Thoracic aorta (tissue), 2 donors: ENCODE results near the gene PCED1A. TPM values are rescaled to one million over a fixed set of nuclear protein-coding genes. Genes with fewer than 3 reads are reported as not detected.

ENCODE experiments used
- ATAC-seq: fragments of 150-250 bp; one replicate; pipeline ENCODE4 v1.8.0; 2017; ENCODE audit warnings: low read depth; ENCODE audit not compliant: insufficient number of reproducible peaks, low FRiP score
- DNase-seq: peaks from one replicate; pipeline ENCODE4 v3.0.0-alpha.2; 2020; ENCODE audit warnings: low spot score
- H3K27ac ChIP-seq, 2 donors: fragments of 200-600 bp; sonication (generic); 1 replicate in 1 of 2; 2 replicates in 1 of 2; pipeline ENCODE4 v1.5.1; 2016; ENCODE audit warnings: mild to moderate bottlenecking in 2 of 2, moderate library complexity in 2 of 2
- H3K27me3 ChIP-seq: fragments of 200-600 bp; sonication (generic); replicated peaks from 2 replicates; pipeline ENCODE4 v1.6.0; 2016; ENCODE audit warnings: mild to moderate bottlenecking; ENCODE audit not compliant: insufficient read depth
- H3K36me3 ChIP-seq: fragments of 200-600 bp; sonication (generic); one replicate; pipeline ENCODE4 v1.5.1; 2016
- H3K4me1 ChIP-seq, 2 donors: fragments of 200-600 bp; sonication (generic); 1 replicate in 1 of 2; 2 replicates in 1 of 2; pipeline versions ENCODE4 v1.5.1 to v1.6.0; 2016; ENCODE audit warnings: low read depth in 2 of 2, mild to moderate bottlenecking in 1 of 2; ENCODE audit not compliant: control insufficient read depth in 1 of 2
- H3K4me3 ChIP-seq: fragments of 200-600 bp; sonication (generic); 2 replicates; pipeline ENCODE4 v1.5.1; 2016; ENCODE audit warnings: mild to moderate bottlenecking
- H3K9me3 ChIP-seq: fragments of 200-600 bp; sonication (generic); 2 replicates; pipeline ENCODE4 v1.5.1; 2016
- total RNA-seq, 2 donors: library from RNA; depleted of rRNA; stranded (reverse); fragments of >200 nt; gene quantifications; one replicate each; pipeline versions ENCODE4 v1.1.0 to v1.2.3, GENCODE V29; 2016
- TF ChIP-seq, protein P1 (sequence below): fragments of 200-600 bp; sonication (generic); IDR thresholded peaks from one replicate; pipeline ENCODE4 v1.5.1; 2019; ENCODE audit warnings: antibody characterized with exemption

Gene PCED1A
- total RNA-seq, 2 donors from 2014 or later, result 40.6 to 44.3 TPM

DNA sequence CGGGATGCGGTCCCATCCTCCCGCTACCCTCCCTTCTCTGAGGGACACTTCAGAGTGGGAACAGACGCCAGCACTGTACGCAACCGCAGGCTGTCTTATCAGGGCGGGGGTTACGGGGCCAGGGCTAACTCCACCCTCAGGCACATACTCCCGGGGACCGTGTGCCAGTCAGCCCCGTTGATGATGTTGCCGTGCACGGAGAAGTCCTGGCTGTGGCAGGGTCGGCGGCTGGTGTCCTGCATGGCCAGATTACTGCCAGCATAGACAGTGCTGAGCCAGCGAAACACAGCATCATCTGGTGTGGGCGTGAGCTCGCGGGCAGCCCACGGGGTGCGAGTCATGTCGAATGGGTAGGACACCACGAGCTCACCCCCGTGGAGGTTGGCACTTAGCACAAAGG lies 45.0 kb downstream of the PCED1A start:
- ATAC-seq (no peak), DNase-seq (no peak)
- TF ChIP-seq, protein P1, sequence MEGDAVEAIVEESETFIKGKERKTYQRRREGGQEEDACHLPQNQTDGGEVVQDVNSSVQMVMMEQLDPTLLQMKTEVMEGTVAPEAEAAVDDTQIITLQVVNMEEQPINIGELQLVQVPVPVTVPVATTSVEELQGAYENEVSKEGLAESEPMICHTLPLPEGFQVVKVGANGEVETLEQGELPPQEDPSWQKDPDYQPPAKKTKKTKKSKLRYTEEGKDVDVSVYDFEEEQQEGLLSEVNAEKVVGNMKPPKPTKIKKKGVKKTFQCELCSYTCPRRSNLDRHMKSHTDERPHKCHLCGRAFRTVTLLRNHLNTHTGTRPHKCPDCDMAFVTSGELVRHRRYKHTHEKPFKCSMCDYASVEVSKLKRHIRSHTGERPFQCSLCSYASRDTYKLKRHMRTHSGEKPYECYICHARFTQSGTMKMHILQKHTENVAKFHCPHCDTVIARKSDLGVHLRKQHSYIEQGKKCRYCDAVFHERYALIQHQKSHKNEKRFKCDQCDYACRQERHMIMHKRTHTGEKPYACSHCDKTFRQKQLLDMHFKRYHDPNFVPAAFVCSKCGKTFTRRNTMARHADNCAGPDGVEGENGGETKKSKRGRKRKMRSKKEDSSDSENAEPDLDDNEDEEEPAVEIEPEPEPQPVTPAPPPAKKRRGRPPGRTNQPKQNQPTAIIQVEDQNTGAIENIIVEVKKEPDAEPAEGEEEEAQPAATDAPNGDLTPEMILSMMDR, result no peak
- Histone ChIP-seq H3K4me1 (peaks cover 0 to 10% of the 10 kb centered on the region in 2 donors), H3K9me3 (no peaks in the 10 kb centered on the region), H3K27me3 (peaks cover 5% of the 10 kb centered on the region), H3K27ac (no peak overlapping the region), H3K36me3 (no peaks in the 10 kb centered on the region), H3K4me3 (no peak overlapping the region)

DNA sequence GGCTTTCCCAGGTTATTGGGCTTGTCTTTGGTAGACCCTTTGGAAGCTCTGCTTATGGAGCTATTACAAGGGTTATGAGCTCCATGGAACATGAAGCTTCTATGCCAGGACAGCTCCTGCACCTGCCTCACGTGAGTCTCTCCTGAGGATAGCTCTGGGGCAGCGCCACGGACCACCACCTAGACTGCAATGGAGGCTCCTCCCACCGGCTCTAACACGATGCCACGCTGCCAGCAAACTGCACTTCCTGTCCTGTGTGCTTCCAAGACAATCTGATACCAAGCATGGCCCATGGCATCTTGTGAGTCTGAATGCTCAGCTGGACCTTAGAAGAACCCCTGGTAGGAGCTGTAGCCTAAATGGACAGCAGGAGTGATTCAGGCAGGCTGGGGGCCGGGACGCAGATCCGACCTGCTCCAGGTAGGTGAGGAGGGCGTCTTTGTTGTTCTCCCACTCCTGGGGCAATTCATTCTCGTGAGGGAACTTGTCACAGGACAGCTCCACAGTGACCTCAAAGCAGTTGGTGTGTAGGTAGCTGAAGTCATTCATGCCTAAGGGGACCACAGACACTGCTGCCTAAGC lies 45.5 kb downstream of the PCED1A start:
- TF ChIP-seq, protein P1, result no peak
- peaks cover 0 to 5% of the 10 kb centered on the region in 2 donors for H3K4me1 ChIP-seq
- no peak overlapping the region for H3K27ac ChIP-seq
- peaks cover 5% of the 10 kb centered on the region for H3K27me3 ChIP-seq
- no peak for ATAC-seq
- no peak for DNase-seq
- H3K4me3 ChIP-seq, result no peak overlapping the region
- no peaks in the 10 kb centered on the region for H3K9me3 ChIP-seq
- H3K36me3 ChIP-seq, result no peaks in the 10 kb centered on the region

DNA sequence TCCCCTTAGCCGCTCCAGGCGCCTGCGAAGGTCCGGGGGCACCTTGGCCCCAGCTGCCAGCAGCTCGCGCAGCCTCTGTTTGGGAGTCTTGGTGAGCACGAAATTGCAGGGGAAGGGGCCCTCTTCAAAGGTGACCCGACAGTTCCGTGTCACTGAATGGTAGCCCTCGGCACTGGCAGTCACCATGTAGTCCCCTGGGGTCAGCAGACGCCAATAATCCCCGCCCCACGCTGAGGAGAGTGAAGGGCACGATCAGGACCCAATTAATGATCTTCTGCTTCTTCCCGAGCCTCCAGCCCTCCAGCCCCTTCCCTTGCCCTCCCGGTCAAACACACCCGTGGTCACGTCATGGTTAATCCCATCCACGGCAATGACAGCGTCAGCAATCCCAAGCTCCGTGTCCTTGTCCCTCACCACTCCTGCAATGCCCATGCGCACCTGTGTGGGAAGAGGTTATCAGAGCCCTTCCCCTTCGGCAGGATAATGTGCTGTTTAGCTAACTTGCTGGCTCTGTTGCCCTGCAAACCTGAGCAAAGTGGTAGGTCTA lies 46.2 kb downstream of the PCED1A start:
- H3K4me3 ChIP-seq, result no peak overlapping the region
- H3K4me1 ChIP-seq, result no peaks in the 10 kb centered on the region
- no peaks in the 10 kb centered on the region for H3K36me3 ChIP-seq
- no peak overlapping the region for H3K27ac ChIP-seq
- ATAC-seq (no peak), DNase-seq (no peak)
- TF ChIP-seq, protein P1, result no peak
- H3K27me3 ChIP-seq, result no peaks in the 10 kb centered on the region
- no peaks in the 10 kb centered on the region for H3K9me3 ChIP-seq

DNA sequence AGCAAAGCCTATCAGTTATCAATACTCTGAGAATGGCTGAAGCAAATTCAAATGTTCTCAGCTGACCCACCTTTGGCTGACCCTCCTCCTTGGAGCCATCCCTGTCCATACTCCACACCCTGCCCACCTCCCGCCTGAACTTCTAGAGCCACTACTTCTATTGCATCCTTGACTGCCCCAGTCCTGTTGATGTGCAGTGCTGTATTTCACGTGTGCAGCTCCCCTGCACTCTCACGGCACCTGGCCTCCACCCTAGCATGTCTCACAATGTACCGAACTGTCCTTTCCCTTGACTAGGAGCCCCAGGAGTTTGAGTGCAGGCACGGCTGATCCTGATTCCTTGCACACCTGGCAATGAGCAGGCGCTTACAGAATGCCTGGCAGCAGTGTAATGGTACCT lies 47.0 kb downstream of the PCED1A start:
- ATAC-seq (no peak), DNase-seq (no peak)
- H3K4me1 ChIP-seq, result no peaks in the 10 kb centered on the region
- no peaks in the 10 kb centered on the region for H3K27me3 ChIP-seq
- H3K36me3 ChIP-seq, result no peaks in the 10 kb centered on the region
- H3K27ac ChIP-seq, result no peak overlapping the region
- H3K4me3 ChIP-seq, result no peak overlapping the region
- TF ChIP-seq, protein P1, result no peak
- no peaks in the 10 kb centered on the region for H3K9me3 ChIP-seq

Other genes with a start within 250 kb of the PCED1A start
- 100 to 1,000 TPM in 1 of 2 donors, 10 to 100 TPM in 1; 46.2 to 125 TPM for gene NOP56, start 188.0 kb downstream of the PCED1A start, total RNA-seq
- gene IDH3B, start 176.4 kb downstream of the PCED1A start, total RNA-seq, result 10 to 100 TPM; 94.5 to 95.3 TPM
- 10 to 100 TPM; 14.1 to 16.6 TPM for gene EBF4, start 147.9 kb downstream of the PCED1A start, total RNA-seq
- not detected for gene CPXM1, start 40.0 kb downstream of the PCED1A start, total RNA-seq
- not detected for gene C20orf141, start 25.7 kb downstream of the PCED1A start, total RNA-seq
- gene TMEM239, start 24.3 kb downstream of the PCED1A start, total RNA-seq, result not detected
- gene VPS16, start 90 bp upstream of the PCED1A start, total RNA-seq, result 10 to 100 TPM; 21.8 to 24.2 TPM
- 10 to 100 TPM; 36.7 to 42.7 TPM for gene PTPRA, start 32.8 kb upstream of the PCED1A start, total RNA-seq
- not detected for gene GNRH2, start 203.0 kb upstream of the PCED1A start, total RNA-seq
- 10 to 100 TPM; 40.6 to 46.6 TPM for gene MRPS26, start 205.4 kb upstream of the PCED1A start, total RNA-seq
- gene OXT, start 231.0 kb upstream of the PCED1A start, total RNA-seq, result not detected
- not detected for gene AVP, start 244.1 kb upstream of the PCED1A start, total RNA-seq